IMR-90 (cell line): Measurements from ENCODE around the gene SLC1A1. TPM values are rescaled to one million over a fixed set of nuclear protein-coding genes. Genes with fewer than 3 reads are reported as not detected.
"Not testable (repeated sequence)": the region's sequence is repeated elsewhere in the genome, so short reads cannot be mapped to it uniquely, and the experiment has no call there.

Source experiments
- ATAC-seq: fragments of 200-7000 bp; cut with Tn5 transposase; 2 replicates; pipeline ENCODE4 v1.9.1; 2020; ENCODE audit warnings: low read depth, mild to moderate bottlenecking, moderate library complexity
- BruUV-seq: library from RNA; stranded (reverse); fragments of 400-500 nt; replicated peaks from 2 replicates; lab custom pipeline; 2021; lab: Mats Ljungman, UMichigan
- CTCF ChIA-PET: fragments of 300-600 bp; formaldehyde crosslinking; extraction: SDS; loops from one replicate; lab custom pipeline; 2021; ENCODE audit warnings: antibody characterized with exemption; lab: Yijun Ruan, JAX
- POLR2A ChIA-PET: fragments of 300-600 bp; sonication (Branson Sonifier 250); formaldehyde crosslinking; loops from one replicate; lab custom pipeline; 2022; ENCODE audit warnings: antibody characterized with exemption; ENCODE audit not compliant: unreplicated experiment; lab: Charles Lee
- DNase-seq: peaks from one replicate; pipeline ENCODE4 v3.0.0; 2013
- H2AFZ ChIP-seq: replicated peaks from 2 replicates; pipeline ENCODE3; 2013; ENCODE audit warnings: low read length, mild to moderate bottlenecking; ENCODE audit not compliant: poor library complexity
- H2AK5ac ChIP-seq: 2 replicates; pipeline ENCODE4 v1.6.1; 2013; ENCODE audit warnings: low read depth, low read length, inconsistent platforms
- H2AK9ac ChIP-seq: replicated peaks from 2 replicates; pipeline ENCODE3; 2013; ENCODE audit warnings: mild to moderate bottlenecking, low read depth, low read length, moderate library complexity; ENCODE audit not compliant: poor library complexity
- H2BK120ac ChIP-seq: 2 replicates; pipeline ENCODE4 v1.6.1; 2013; ENCODE audit warnings: low read depth, low read length, inconsistent platforms
- H2BK15ac ChIP-seq: 3 replicates; pipeline ENCODE4 v1.6.1; 2013; ENCODE audit warnings: low read depth, low read length, inconsistent platforms
- H2BK20ac ChIP-seq: 2 replicates; pipeline ENCODE4 v1.6.1; 2013; ENCODE audit warnings: low read depth, mild to moderate bottlenecking, inconsistent platforms, low read length, moderate library complexity
- H2BK5ac ChIP-seq: 2 replicates; pipeline ENCODE4 v1.6.1; 2013; ENCODE audit warnings: mild to moderate bottlenecking, low read depth, low read length, inconsistent platforms; ENCODE audit not compliant: poor library complexity, severe bottlenecking
- H3K14ac ChIP-seq: replicated peaks from 2 replicates; pipeline ENCODE4 v1.6.1; 2013; ENCODE audit warnings: low read depth, low read length, inconsistent platforms
- H3K18ac ChIP-seq: 2 replicates; pipeline ENCODE4 v1.6.1; 2013; ENCODE audit warnings: low read depth, low read length, control low read depth
- H3K23ac ChIP-seq: 2 replicates; pipeline ENCODE4 v1.6.1; 2013; ENCODE audit warnings: low read depth, low read length, inconsistent platforms
- H3K27ac ChIP-seq: 2 replicates; pipeline ENCODE4 v1.5.1; 2013; ENCODE audit warnings: mild to moderate bottlenecking, control low read depth, low read length; ENCODE audit not compliant: insufficient read depth
- H3K27me3 ChIP-seq: 2 replicates; pipeline ENCODE4 v1.6.1; 2013; ENCODE audit warnings: low read length; ENCODE audit not compliant: control insufficient read depth, insufficient read depth
- H3K36me3 ChIP-seq: 2 replicates; pipeline ENCODE4 v1.6.1; 2013; ENCODE audit warnings: low read length, mixed read lengths; ENCODE audit not compliant: control insufficient read depth, insufficient read depth
- H3K4ac ChIP-seq: 2 replicates; pipeline ENCODE4 v1.6.1; 2013; ENCODE audit warnings: low read depth, low read length, inconsistent platforms
- H3K4me1 ChIP-seq: 2 replicates; pipeline ENCODE4 v1.6.1; 2013; ENCODE audit warnings: low read length, mixed read lengths; ENCODE audit not compliant: control insufficient read depth, insufficient read depth
- H3K4me2 ChIP-seq: 2 replicates; pipeline ENCODE4 v1.6.1; 2013; ENCODE audit warnings: low read depth, mild to moderate bottlenecking, control low read depth, low read length, moderate library complexity
- H3K4me3 ChIP-seq: 2 replicates; pipeline ENCODE4 v1.5.1; 2013; ENCODE audit warnings: low read depth, mild to moderate bottlenecking, control low read depth, low read length, moderate library complexity; ENCODE audit not compliant: insufficient read depth
- H3K56ac ChIP-seq: 2 replicates; pipeline ENCODE4 v1.6.1; 2013; ENCODE audit warnings: low read length, inconsistent platforms; ENCODE audit not compliant: insufficient read depth; ENCODE audit errors: extremely low read depth
- H3K79me1 ChIP-seq, 2 experiments: 2 replicates each; pipeline ENCODE4 v1.6.1; 2013; ENCODE audit warnings: low read length in 2 of 2, inconsistent platforms in 1 of 2, low read depth in 1 of 2
- H3K9ac ChIP-seq: 2 replicates; pipeline ENCODE4 v1.6.1; 2013; ENCODE audit warnings: low read depth, low read length, control low read depth
- H3K9me1 ChIP-seq: 2 replicates; pipeline ENCODE4 v1.6.1; 2013; ENCODE audit warnings: low read length, inconsistent platforms; ENCODE audit not compliant: insufficient read depth
- H3K9me3 ChIP-seq: 2 replicates; pipeline ENCODE4 v1.6.1; 2013; ENCODE audit warnings: low read length; ENCODE audit not compliant: control insufficient read depth, insufficient read depth
- H4K20me1 ChIP-seq: 2 replicates; pipeline ENCODE4 v1.6.1; 2013; ENCODE audit warnings: low read length, inconsistent platforms; ENCODE audit not compliant: insufficient read depth
- H4K5ac ChIP-seq: 2 replicates; pipeline ENCODE4 v1.6.1; 2013; ENCODE audit warnings: mild to moderate bottlenecking, low read depth, low read length, control low read depth
- H4K8ac ChIP-seq, 2 experiments: 2 replicates each; pipeline ENCODE4 v1.6.1; 2013; ENCODE audit warnings: low read depth in 2 of 2, low read length in 2 of 2, control low read depth in 1 of 2, inconsistent platforms in 1 of 2
- H4K91ac ChIP-seq: 2 replicates; pipeline ENCODE4 v1.6.1; 2013; ENCODE audit warnings: low read depth, low read length, inconsistent platforms; ENCODE audit not compliant: insufficient read depth
- WGBS, 2 experiments: methylation state at CpG; one replicate each; pipeline versions ENCODE4 v1.1.5 to v1.1.7; 2013; ENCODE audit warnings: missing lambda C conversion rate in 2 of 2; ENCODE audit not compliant: insufficient read length in 1 of 2; ENCODE audit errors: extremely low coverage in 2 of 2; 5-methylcytosine and 5-hydroxymethylcytosine counted together
- dilution Hi-C: fragments of 300-500 bp; cut with HindIII; formaldehyde crosslinking; loops from one replicate; pipeline ENCODE4 v1.14.3; 2018; ENCODE audit warnings: low sequenced_read_pairs; ENCODE audit not compliant: unreplicated experiment
- in situ Hi-C: fragments of 300-500 bp; cut with MboI; formaldehyde crosslinking; loops from 3 replicates; pipeline ENCODE4 v1.14.3; 2019; ENCODE audit warnings: low sequenced_read_pairs, inconsistent platforms, mixed read lengths
- intact Hi-C: fragments of 100-400 bp; cut with micrococcal nuclease; formaldehyde crosslinking; loops from 2 replicates; pipeline ENCODE4 v1.10.0; 2022
- polyA plus RNA-seq, 3 experiments: library from polyadenylated mRNA; depleted of rRNA; stranded (reverse); fragments of >200 nt; gene quantifications; 2 replicates each; pipeline ENCODE4 v1.2.3, GENCODE V29; 2012; ENCODE audit warnings: low replicate concordance in 1 of 3
- total RNA-seq: library from RNA; depleted of rRNA; stranded (reverse); fragments of >200 nt; gene quantifications from 2 replicates; pipeline ENCODE4 v1.2.3, GENCODE V29; 2012

SLC1A1 gene
- total and polyA plus RNA-seq, 2 of the 4 experiments (the other 2 are of a cell fraction): 2.2 to 4.1 TPM

GRCh38 chr9:4544714-4545113, 54.4 kb downstream of the SLC1A1 start:
- H3K79me1 ChIP-seq, CTCF ChIA-PET, H4K20me1 ChIP-seq, H2BK20ac ChIP-seq, H3K36me3 ChIP-seq, H4K5ac ChIP-seq, H2BK5ac ChIP-seq, H3K9me3 ChIP-seq, H2AK5ac ChIP-seq, H3K27ac ChIP-seq, H3K4me3 ChIP-seq, POLR2A ChIA-PET, H2AK9ac ChIP-seq, H3K23ac ChIP-seq, BruUV-seq, DNase-seq, H2BK120ac ChIP-seq, H4K8ac ChIP-seq, in situ Hi-C loops, H3K56ac ChIP-seq, H3K18ac ChIP-seq, H3K4me1 ChIP-seq, H2BK15ac ChIP-seq, H3K4me2 ChIP-seq, intact Hi-C loops, H2AFZ ChIP-seq, dilution Hi-C loops, H3K4ac ChIP-seq, ATAC-seq, H3K9ac ChIP-seq, H3K27me3 ChIP-seq, H3K9me1 ChIP-seq, H3K14ac ChIP-seq, H4K91ac ChIP-seq: not testable (repeated sequence)
- no CpG with 5 or more reads among the region's 5 CpGs for WGBS, 2 experiments
